Measurements from ENCODE around the gene OR7A10. TPM values are rescaled to one million over a fixed set of nuclear protein-coding genes. Genes with fewer than 3 reads are reported as not detected.

Gene OR7A10
- polyA plus RNA-seq, 1 experiment = not detected

DNA sequence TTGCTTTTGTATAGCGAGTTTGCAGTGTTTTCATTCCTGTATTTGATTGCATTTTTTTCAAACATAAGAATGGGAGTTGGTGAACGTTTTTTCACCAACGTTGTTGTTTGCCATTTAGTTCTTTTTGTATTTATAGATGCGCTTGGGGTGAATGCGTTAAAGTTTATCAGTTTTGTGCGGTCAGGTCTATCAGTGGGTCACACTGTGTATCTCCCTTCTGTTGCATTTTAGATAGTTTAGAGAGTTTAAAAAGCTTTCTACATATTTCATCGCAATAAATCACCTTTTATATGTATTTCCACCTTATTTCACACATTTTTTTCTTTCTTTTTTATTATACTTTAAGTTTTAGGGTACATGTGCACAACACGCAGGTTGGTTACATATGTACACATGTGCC is 30.1 kb downstream of the OR7A10 start:
- no peak for DNase-seq (ENCODE audit: low read depth, low spot score)
- Histone ChIP-seq H3K27ac (ENCODE audit: low read depth, low read length) (no peak overlapping the region), H3K4me3 (ENCODE audit: low read depth, low read length) (no peak overlapping the region), H3K27me3 (ENCODE audit: control insufficient read depth, insufficient read depth, low read length) (no peaks in the 10 kb centered on the region), H3K9me3 (ENCODE audit: control insufficient read depth, insufficient read depth, low read length) (no peaks in the 10 kb centered on the region; the same call in 1 of the 2 replicates)
- ChIA-PET CTCF (no interaction called here), POLR2A (no interaction called here)
- TF ChIP-seq, protein P1, sequence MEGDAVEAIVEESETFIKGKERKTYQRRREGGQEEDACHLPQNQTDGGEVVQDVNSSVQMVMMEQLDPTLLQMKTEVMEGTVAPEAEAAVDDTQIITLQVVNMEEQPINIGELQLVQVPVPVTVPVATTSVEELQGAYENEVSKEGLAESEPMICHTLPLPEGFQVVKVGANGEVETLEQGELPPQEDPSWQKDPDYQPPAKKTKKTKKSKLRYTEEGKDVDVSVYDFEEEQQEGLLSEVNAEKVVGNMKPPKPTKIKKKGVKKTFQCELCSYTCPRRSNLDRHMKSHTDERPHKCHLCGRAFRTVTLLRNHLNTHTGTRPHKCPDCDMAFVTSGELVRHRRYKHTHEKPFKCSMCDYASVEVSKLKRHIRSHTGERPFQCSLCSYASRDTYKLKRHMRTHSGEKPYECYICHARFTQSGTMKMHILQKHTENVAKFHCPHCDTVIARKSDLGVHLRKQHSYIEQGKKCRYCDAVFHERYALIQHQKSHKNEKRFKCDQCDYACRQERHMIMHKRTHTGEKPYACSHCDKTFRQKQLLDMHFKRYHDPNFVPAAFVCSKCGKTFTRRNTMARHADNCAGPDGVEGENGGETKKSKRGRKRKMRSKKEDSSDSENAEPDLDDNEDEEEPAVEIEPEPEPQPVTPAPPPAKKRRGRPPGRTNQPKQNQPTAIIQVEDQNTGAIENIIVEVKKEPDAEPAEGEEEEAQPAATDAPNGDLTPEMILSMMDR (IDR thresholded peaks at IDR 0.05; ENCODE audit: low read depth, low read length) = no peak

DNA sequence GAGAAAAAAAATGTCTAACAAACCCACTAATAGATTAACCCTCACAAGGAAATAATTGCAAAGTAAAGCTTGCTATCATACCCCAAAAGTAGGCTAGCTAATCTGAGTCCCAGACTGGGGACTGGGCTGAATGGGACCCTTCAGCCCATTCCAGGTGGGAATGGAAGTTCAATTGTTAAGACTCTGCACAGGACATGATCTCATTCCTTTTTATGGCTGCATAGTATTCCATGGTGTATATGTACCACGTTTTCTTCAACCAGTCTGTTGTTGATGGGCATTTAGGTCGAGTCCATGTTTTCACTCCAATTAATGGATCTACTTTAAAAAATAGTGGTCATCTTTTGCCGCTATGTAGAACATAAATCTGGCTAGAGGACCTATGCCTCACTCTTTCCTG is 31.7 kb downstream of the OR7A10 start:
- H3K9me3 ChIP-seq (ENCODE audit: control insufficient read depth, insufficient read depth, low read length) = no peaks in the 10 kb centered on the region; the same call in 1 of the 2 replicates

DNA sequence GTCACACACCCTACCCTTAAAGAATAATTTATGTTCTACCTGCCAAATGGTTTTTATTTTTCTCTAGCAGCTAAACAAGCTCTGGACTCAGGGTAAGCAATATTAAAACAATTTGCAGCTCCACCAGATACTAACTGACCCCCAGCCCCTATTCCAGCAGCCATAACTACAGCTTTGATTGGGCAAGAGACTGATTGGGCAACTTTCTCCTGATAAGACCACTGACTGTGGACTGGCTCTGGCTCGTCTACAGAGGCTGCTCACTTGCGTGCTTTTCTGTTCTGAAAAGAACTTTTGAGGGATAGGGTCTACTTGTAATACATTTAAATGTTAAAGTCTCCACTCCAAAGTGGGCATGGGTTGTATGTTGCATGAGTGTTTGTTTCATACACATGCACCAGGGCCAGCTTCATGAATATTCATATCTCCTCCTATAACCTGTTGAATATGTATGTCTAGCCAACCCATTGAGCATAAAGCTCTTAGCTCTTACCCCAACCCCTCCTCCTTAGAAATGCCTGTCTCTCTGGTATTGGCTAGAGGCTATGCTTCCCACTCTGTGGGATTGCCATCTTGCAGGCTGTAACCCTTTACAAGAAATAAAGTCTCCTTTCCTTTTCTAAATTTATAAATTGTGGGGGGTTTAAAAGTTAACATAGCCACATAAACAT is 33.6 kb downstream of the OR7A10 start:
- CTCF ChIA-PET = no interaction called here
- DNase-seq (ENCODE audit: low read depth, low spot score) = no peak
- Histone ChIP-seq H3K27ac (ENCODE audit: low read depth, low read length) (no peak overlapping the region), H3K4me3 (ENCODE audit: low read depth, low read length) (no peak overlapping the region), H3K27me3 (ENCODE audit: control insufficient read depth, insufficient read depth, low read length) (no peaks in the 10 kb centered on the region), H3K9me3 (ENCODE audit: control insufficient read depth, insufficient read depth, low read length) (no peaks in the 10 kb centered on the region; the same call in 1 of the 2 replicates)
- POLR2A ChIA-PET = no interaction called here
- TF ChIP-seq, protein P1 (IDR thresholded peaks at IDR 0.05; ENCODE audit: low read depth, low read length) = no peak

More for the DNA sequence above, 31.7 kb downstream of the OR7A10 start:
- Histone ChIP-seq H3K4me3 (ENCODE audit: low read depth, low read length) (no peak overlapping the region), H3K27me3 (ENCODE audit: control insufficient read depth, insufficient read depth, low read length) (no peaks in the 10 kb centered on the region), H3K27ac (ENCODE audit: low read depth, low read length) (no peak overlapping the region)
- ChIA-PET CTCF (no interaction called here), POLR2A (no interaction called here)
- TF ChIP-seq, protein P1 (IDR thresholded peaks at IDR 0.05; ENCODE audit: low read depth, low read length) = no peak
- no peak for DNase-seq (ENCODE audit: low read depth, low spot score)

DNA sequence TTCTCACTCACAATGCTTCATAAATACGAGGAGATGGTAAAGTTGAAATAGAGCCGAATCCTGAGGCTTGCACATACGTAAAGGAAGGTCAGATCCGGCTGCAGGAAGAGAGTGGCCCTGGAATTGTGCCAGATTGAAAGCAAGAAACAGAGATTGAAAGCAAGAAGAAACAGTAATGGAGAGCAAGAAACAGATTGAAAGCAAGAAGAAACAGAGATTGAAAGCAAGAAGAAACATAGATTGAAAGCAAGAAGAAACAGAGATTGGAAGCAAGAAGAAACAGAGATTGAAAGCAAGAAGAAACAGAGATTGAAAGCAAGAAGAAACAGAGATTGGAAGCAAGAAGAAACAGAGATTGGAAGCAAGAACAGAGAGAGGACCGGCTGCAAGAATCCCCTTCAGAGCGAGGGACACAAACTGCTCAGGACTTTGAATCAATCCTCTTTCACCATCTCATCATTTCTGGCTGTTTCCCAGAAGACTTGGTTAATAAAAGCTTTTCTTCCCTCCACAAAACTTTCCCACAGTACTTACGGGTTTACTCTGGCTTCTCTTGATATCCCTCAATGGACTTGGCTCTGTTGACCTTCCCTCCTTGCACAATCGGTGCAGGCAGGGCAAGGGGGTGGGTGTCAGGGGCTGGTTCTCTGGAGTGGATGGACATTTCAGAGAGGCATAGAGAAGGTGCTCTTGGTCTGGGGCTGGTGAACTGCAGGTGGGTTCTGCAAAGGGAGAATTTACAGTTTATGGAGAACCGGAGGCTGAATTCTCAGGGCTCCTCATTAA is 39.3 kb downstream of the OR7A10 start:
- no peak for DNase-seq (ENCODE audit: low read depth, low spot score)
- POLR2A ChIA-PET = no interaction called here

More for the DNA sequence above, 39.3 kb downstream of the OR7A10 start:
- H3K9me3 ChIP-seq (ENCODE audit: control insufficient read depth, insufficient read depth, low read length) = no peaks in the 10 kb centered on the region
- no peaks in the 10 kb centered on the region for H3K27me3 ChIP-seq (ENCODE audit: control insufficient read depth, insufficient read depth, low read length)
- no peak overlapping the region for H3K27ac ChIP-seq (ENCODE audit: low read depth, low read length)
- TF ChIP-seq, protein P1 (IDR thresholded peaks at IDR 0.05; ENCODE audit: low read depth, low read length) = no peak
- no peak overlapping the region for H3K4me3 ChIP-seq (ENCODE audit: low read depth, low read length)
- CTCF ChIA-PET = no interaction called here
